ENCODE data around the gene ANKIB1. TPM values are rescaled to one million over a fixed set of nuclear protein-coding genes. Genes with fewer than 3 reads are reported as not detected.

ANKIB1 gene
- total RNA-seq, 2 experiments from 2014 or later: 60.0 to 66.9 TPM

GRCh38 chr7:92412745-92413144, 167.0 kb downstream of the ANKIB1 start:
- ATAC-seq (ENCODE audit: poor library complexity): no peak
- POLR2A ChIA-PET: no interaction called here
- peaks cover 0 to 6% of the 10 kb centered on the region in 2 experiments for H3K27me3 ChIP-seq (ENCODE audit: control insufficient read depth in 1 of 2, insufficient read depth in 2 of 2, low read length in 2 of 2)
- CTCF ChIA-PET: interaction anchor here (0.5 kb wide), 1 partner anchor 415 kb away, joined by 3 read pairs; no protein-coding TSS in a partner anchor
- Mint-ChIP-seq H3K9me3 (no peaks in the 10 kb centered on the region), H3K4me3 (no peak overlapping the region), H3K4me1 (ENCODE audit: low read depth) (no peaks in the 10 kb centered on the region), H3K27me3 (peaks cover 19% of the 10 kb centered on the region), H3K36me3 (ENCODE audit: low read depth) (no peaks in the 10 kb centered on the region), H3K27ac (no peak overlapping the region)
- TF ChIP-seq, protein P1, sequence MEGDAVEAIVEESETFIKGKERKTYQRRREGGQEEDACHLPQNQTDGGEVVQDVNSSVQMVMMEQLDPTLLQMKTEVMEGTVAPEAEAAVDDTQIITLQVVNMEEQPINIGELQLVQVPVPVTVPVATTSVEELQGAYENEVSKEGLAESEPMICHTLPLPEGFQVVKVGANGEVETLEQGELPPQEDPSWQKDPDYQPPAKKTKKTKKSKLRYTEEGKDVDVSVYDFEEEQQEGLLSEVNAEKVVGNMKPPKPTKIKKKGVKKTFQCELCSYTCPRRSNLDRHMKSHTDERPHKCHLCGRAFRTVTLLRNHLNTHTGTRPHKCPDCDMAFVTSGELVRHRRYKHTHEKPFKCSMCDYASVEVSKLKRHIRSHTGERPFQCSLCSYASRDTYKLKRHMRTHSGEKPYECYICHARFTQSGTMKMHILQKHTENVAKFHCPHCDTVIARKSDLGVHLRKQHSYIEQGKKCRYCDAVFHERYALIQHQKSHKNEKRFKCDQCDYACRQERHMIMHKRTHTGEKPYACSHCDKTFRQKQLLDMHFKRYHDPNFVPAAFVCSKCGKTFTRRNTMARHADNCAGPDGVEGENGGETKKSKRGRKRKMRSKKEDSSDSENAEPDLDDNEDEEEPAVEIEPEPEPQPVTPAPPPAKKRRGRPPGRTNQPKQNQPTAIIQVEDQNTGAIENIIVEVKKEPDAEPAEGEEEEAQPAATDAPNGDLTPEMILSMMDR (IDR thresholded peaks at IDR 0.05): no peak
- H3K4me1 ChIP-seq (ENCODE audit: insufficient read depth, low read length): no peaks in the 10 kb centered on the region
- DNase-seq: no peak
- H3K9me3 ChIP-seq (ENCODE audit: control insufficient read depth in 1 of 2, insufficient read depth in 1 of 2, low read length in 2 of 2): no peaks in the 10 kb centered on the region
- H3K36me3 ChIP-seq (ENCODE audit: insufficient read depth, low read length): no peaks in the 10 kb centered on the region
- no peak overlapping the region for H3K4me3 ChIP-seq (ENCODE audit: low read length)
- no peak overlapping the region for H3K27ac ChIP-seq (ENCODE audit: low read depth in 1 of 2, low read length in 2 of 2)
- intact Hi-C loops (cut with DNase I, micrococcal nuclease): no loop called here

- DNase-seq (no peak), ATAC-seq (ENCODE audit: poor library complexity) (no peak)
- Mint-ChIP-seq H3K27ac (no peak overlapping the region), H3K27me3 (peaks cover 19% of the 10 kb centered on the region), H3K9me3 (no peaks in the 10 kb centered on the region), H3K4me3 (no peak overlapping the region), H3K36me3 (ENCODE audit: low read depth) (no peaks in the 10 kb centered on the region), H3K4me1 (ENCODE audit: low read depth) (no peaks in the 10 kb centered on the region)
- no peaks in the 10 kb centered on the region for H3K36me3 ChIP-seq (ENCODE audit: insufficient read depth, low read length)
- peaks cover 0 to 6% of the 10 kb centered on the region in 2 experiments for H3K27me3 ChIP-seq (ENCODE audit: control insufficient read depth in 1 of 2, insufficient read depth in 2 of 2, low read length in 2 of 2)
- H3K9me3 ChIP-seq (ENCODE audit: control insufficient read depth in 1 of 2, insufficient read depth in 1 of 2, low read length in 2 of 2): no peaks in the 10 kb centered on the region
- CTCF ChIA-PET: interaction anchor here (0.5 kb wide), 1 partner anchor 416 kb away, joined by 3 read pairs; no protein-coding TSS in a partner anchor
- H3K4me1 ChIP-seq (ENCODE audit: insufficient read depth, low read length): no peaks in the 10 kb centered on the region
- H3K4me3 ChIP-seq (ENCODE audit: low read length): no peak overlapping the region
- TF ChIP-seq, protein P1 (IDR thresholded peaks at IDR 0.05): no peak
- H3K27ac ChIP-seq (ENCODE audit: low read depth in 1 of 2, low read length in 2 of 2): no peak overlapping the region
- POLR2A ChIA-PET: no interaction called here
- intact Hi-C loops (cut with DNase I, micrococcal nuclease): no loop called here
Measured at GRCh38 chr7:92413550-92413949, 167.8 kb downstream of the ANKIB1 start.

DNA sequence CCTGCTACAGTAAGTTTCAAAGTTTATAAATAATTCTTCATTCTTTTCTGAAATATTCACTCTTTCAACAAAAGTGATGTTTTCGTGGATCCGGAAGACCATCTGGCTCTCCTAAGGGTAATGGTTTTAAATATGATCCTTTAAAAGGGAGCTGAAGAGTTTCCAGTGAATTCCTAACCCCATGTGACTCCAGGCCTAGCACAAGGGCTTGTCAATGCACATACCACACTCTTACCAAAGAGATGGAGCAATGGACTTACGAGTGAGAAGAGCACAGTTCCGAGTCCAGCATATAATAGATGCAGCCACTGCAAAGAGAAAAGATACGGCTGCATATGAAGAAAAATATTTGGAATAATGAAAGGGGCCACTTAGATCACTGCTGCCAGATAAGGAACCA, 169.5 kb downstream of the ANKIB1 start:
- no peaks in the 10 kb centered on the region for H3K4me1 ChIP-seq (ENCODE audit: insufficient read depth, low read length)
- intact Hi-C loops (cut with DNase I, micrococcal nuclease): no loop called here
- Mint-ChIP-seq H3K36me3 (ENCODE audit: low read depth) (no peaks in the 10 kb centered on the region), H3K4me3 (no peak overlapping the region), H3K4me1 (ENCODE audit: low read depth) (no peaks in the 10 kb centered on the region), H3K27me3 (peaks cover 11% of the 10 kb centered on the region), H3K27ac (no peak overlapping the region), H3K9me3 (no peaks in the 10 kb centered on the region)
- ATAC-seq (ENCODE audit: poor library complexity): no peak
- no peaks in the 10 kb centered on the region for H3K9me3 ChIP-seq (ENCODE audit: control insufficient read depth in 1 of 2, insufficient read depth in 1 of 2, low read length in 2 of 2)
- no peak overlapping the region for H3K4me3 ChIP-seq (ENCODE audit: low read length)
- TF ChIP-seq, protein P1 (IDR thresholded peaks at IDR 0.05): no peak
- DNase-seq: no peak
- no peaks in the 10 kb centered on the region for H3K36me3 ChIP-seq (ENCODE audit: insufficient read depth, low read length)
- H3K27ac ChIP-seq (ENCODE audit: low read depth in 1 of 2, low read length in 2 of 2): no peak overlapping the region
- POLR2A ChIA-PET: no interaction called here
- CTCF ChIA-PET: interaction anchor here (1.4 kb wide), 1 partner anchor 9 kb away, joined by 7 read pairs; no protein-coding TSS in a partner anchor
- peaks cover 0 to 6% of the 10 kb centered on the region in 2 experiments for H3K27me3 ChIP-seq (ENCODE audit: control insufficient read depth in 1 of 2, insufficient read depth in 2 of 2, low read length in 2 of 2)

Data from CD4-positive, alpha-beta T cell (primary cell).